NCI-H226 (cell line): Measurements from ENCODE around the gene SPTBN4.
A peak's percentile ranks its signal among the peaks of the same experiment; 100 is the strongest.
"Not testable (repeated sequence)": the region's sequence is repeated elsewhere in the genome, so short reads cannot be mapped to it uniquely, and the experiment has no call there.

Experiments used
- DNase-seq: peaks from one replicate; pipeline ENCODE4 v3.0.0-alpha.2; 2015

SPTBN4 gene

GRCh38 chr19:40442328-40443130 lies 24.3 kb upstream of the SPTBN4 start:
- DNase-seq = no peak

- peak; percentile 99 for DNase-seq
Measured at GRCh38 chr19:40443131-40443999, 23.4 kb upstream of the SPTBN4 start.

GRCh38 chr19:40444000-40444824 lies 22.6 kb upstream of the SPTBN4 start, which contains the start of gene SERTAD3:
Gene SERTAD3, minus strand, starts transcription at chr19:40444335. Its CDS starts 2,255 bp downstream, at chr19:40442080.
- DNase-seq = peak; percentile 85

GRCh38 chr19:40444825-40445312 lies 21.9 kb upstream of the SPTBN4 start:
- DNase-seq = no peak

GRCh38 chr19:40445780-40446262 lies 21.0 kb upstream of the SPTBN4 start:
- no peak for DNase-seq

GRCh38 chr19:40446263-40446784 lies 20.5 kb upstream of the SPTBN4 start:
- DNase-seq = no peak

GRCh38 chr19:40449506-40449905 lies 17.3 kb upstream of the SPTBN4 start:
- DNase-seq = no peak

- DNase-seq = no peak
Measured at GRCh38 chr19:40450664-40451063, 16.1 kb upstream of the SPTBN4 start.

GRCh38 chr19:40452016-40452415 lies 14.8 kb upstream of the SPTBN4 start:
- DNase-seq = no peak

- DNase-seq = no peak
Measured at GRCh38 chr19:40453151-40453735, 13.6 kb upstream of the SPTBN4 start.

GRCh38 chr19:40453943-40454342 lies 12.9 kb upstream of the SPTBN4 start:
- not testable (repeated sequence) for DNase-seq

- DNase-seq = no peak
Measured at GRCh38 chr19:40457048-40457447, 9.8 kb upstream of the SPTBN4 start.

- DNase-seq = no peak
Measured at GRCh38 chr19:40457953-40458596, 8.7 kb upstream of the SPTBN4 start.

- no peak for DNase-seq
Measured at GRCh38 chr19:40458597-40458974, 8.2 kb upstream of the SPTBN4 start.

- DNase-seq = no peak
Measured at GRCh38 chr19:40460185-40460584, 6.6 kb upstream of the SPTBN4 start.

- no peak for DNase-seq
Measured at GRCh38 chr19:40461669-40462221, 5.1 kb upstream of the SPTBN4 start.

GRCh38 chr19:40463587-40464037 lies 3.2 kb upstream of the SPTBN4 start:
- DNase-seq = peak; percentile 53

GRCh38 chr19:40464059-40465024 lies 2.5 kb upstream of the SPTBN4 start:
- peak; percentile 88 for DNase-seq

GRCh38 chr19:40465025-40465556 lies 1.7 kb upstream of the SPTBN4 start:
- peak; percentile 51 for DNase-seq
